T-helper 1 cell (primary cell): ENCODE data around the gene ADD1.

Experiments used
- DNase-seq, 5 donors: peaks; one replicate each; pipeline ENCODE4 v3.0.0-alpha.2; 2012 to 2020

The ADD1 gene

GRCh38 chr4:2861631-2862436 is 18.2 kb downstream of the ADD1 start:
- no peak for DNase-seq

DNA sequence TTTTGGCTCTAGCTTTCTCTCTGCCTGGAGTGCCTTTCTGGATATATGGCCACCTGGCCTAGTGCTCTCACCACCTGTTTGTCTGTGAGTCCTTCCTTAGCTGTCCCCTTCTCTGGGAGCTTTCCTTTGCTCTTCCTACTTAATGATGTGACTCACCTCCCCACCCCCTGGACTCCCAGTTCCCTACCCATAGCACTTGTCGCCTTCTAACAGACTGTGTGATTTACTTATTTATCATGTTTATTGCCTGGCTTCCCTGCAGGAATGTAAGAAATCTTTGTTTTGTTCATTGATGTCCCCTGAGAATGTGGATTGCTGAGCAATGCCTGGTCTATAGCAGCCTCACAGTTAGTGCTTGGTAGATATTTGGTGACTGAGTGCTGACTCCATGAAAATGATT is 18.9 kb downstream of the ADD1 start:
- no peak for DNase-seq

DNA sequence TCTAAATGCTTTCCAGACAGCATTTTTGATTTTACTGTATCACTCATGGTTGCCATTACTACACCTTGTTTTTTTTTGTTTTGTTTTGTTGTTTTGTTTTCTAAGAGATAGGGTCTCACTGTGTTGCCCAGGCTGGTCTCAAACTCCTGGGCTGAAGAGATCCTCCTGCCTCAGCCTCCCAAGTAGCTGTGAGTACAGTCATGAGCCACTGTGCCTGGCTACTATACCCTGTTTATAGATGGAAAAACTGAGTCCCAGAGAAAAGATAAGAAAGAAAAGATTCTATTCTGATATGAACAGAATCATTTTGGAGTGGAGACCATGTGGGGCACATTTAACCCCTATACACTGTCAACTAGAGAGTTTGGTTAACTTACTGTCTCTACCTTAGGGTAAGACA is 20.0 kb downstream of the ADD1 start:
- DNase-seq: no peak

DNA sequence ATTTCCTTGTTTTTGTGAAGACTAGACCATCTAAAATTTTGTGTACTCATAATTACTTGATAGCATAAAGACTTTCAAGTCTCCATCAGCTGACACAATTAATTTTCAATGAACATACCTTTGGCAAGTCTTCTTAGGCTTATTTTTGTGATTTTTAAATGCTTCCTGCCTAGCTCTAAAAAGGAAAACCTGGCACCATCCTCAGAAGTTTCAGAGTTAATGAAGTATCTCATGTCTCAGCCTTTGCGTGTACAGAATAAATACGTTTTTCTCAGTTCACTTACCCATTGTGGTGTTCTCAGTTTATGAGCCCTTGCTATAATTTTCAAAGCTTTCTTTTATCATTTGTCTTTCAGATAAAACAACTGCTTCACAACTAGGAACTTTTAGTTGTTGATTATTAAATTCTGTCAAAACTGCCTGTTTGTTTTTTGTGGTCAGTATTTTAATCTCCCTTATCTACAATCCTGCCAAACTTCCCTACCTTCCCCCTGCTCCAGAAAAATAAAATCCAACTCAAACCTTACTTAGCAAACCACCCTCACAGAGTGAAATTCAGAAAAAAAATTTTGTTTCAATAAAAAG is 21.6 kb downstream of the ADD1 start:
- DNase-seq: no peak

DNA sequence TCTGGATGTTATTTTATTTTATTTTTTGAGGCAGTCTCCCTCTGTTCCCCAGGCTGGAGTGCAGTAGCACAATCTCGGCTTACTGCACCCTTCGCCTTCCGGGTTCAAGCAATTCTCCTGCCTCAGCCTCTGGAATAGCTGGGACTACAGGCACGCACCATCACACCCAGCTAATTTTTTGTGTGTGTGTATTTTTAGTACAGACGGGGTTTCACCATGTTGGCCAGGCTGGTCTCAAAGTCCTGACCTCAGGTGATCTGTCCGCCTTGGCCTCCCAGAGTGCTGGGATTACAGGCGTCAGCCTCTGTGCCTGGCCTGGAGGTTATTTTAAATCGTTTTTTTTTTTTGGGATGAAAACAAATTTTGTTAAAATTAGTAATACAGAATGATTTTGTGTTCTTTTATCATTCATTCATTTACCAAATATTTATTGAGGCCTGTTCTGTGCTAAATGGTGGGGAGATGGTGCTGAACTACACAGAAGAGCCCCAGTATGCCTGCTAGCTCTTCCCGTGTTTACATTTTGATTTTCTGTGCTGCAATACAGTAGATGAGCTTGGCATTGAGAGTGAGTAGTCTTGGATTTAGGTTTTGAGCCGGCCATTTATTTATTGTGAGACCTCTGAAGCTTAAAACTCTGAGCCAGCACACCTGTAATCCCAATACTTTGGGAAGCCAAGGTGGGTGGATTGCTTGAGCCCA is 22.7 kb downstream of the ADD1 start:
- no peak for DNase-seq

- no peak for DNase-seq
Observed at GRCh38 chr4:2866891-2867290, 23.2 kb downstream of the ADD1 start.

DNA sequence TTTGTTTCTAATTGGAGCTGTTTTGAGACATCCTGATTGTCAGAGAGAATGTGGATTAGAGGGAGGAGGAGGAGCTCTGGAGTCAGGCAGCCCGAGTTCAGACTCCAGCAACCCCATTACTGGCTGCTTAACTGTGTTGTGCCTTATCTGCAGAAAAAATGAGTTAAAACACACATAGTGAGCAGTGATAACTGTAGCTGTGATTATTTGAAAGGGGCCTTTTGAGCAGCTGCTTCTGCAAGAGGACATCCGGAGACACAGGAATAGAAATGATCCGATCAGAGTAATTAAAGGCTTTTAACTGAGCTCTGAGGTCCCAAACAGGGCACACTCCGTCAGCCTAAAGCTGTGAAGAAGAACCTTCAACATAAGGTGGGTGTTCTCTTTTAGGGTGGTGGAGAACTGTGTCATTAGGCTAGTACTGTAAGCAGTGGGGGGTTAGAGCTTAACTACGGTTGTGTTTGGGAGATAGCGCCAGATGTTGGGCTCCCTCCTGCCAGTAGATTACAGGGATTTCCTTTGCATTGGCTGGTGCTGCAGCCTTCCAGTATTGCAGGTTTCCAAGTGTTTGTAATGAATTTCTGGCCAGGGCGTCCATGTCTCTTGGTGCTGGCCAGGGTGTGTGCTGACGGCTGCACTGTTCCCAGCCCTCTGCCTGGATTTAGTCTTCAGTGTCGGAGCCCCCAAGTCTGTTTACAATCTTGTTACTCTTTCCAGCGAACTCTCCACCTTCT is 24.3 kb downstream of the ADD1 start:
- DNase-seq: no peak

- DNase-seq: no peak
Observed at GRCh38 chr4:2868877-2869487, 25.3 kb downstream of the ADD1 start.

DNA sequence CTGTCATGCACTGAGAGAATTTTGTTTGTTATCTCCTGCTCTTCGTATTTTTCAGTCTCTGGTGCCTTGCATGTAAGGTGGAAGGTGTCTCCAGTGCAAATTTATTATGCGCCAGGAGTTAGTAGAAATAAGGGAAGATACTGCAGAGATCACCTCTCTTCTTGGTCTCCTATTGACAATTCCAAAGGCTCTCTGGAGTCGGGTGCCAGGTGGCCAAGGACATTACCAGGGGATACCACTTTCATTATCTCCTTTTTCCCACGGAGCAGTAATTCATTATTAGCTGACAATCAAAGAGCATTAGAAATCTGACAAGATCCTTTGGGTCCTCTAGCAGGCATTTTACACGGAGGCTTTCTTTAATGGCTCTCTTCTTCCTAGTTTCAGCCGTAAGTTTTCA is 26.0 kb downstream of the ADD1 start:
- DNase-seq: no peak

- no peak for DNase-seq
Observed at GRCh38 chr4:2870082-2870481, 26.4 kb downstream of the ADD1 start.

DNA sequence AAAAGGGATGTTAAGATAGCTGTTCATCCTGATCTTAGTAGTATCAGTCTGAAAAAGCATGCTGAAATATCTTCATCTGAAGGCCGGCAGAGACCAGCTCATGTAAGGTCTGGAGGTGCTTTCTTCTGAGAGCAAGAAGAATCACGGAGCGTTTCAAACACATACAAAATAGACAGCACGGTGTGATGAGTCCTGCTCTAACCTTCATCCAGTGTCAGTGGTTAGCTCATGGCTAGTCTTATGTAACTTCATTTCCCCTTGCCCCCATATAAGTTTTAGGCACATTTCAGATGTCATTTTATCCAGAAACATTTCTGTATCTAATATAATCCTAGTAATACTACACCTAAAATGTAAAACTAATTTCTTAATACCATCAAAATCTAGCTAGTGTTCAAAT is 27.8 kb downstream of the ADD1 start:
- DNase-seq: no peak

GRCh38 chr4:2871911-2872310 is 28.3 kb downstream of the ADD1 start:
- DNase-seq: peak in 1 of 5 donors; percentile 43

GRCh38 chr4:2873329-2873728 is 29.7 kb downstream of the ADD1 start:
- no peak for DNase-seq

DNA sequence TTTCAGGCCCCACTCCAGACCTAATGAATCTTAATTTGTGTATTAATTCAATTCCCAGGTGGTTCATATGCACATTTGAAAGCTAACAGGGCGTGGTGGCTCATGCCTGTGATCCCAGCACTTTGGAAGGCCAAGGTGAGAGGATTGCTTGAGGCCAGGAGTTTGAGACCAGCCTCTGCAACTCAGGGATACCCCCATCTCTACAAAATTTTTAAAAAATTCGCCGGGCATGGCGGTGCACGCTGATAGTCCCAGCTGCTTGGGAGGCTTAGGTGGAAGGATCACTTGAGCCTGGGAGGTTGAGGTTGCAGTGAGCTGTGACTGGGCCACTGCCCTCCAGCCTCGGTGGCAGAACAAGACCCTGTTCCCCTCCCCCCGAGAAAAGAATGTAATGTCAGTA is 31.2 kb downstream of the ADD1 start:
- DNase-seq: no peak

DNA sequence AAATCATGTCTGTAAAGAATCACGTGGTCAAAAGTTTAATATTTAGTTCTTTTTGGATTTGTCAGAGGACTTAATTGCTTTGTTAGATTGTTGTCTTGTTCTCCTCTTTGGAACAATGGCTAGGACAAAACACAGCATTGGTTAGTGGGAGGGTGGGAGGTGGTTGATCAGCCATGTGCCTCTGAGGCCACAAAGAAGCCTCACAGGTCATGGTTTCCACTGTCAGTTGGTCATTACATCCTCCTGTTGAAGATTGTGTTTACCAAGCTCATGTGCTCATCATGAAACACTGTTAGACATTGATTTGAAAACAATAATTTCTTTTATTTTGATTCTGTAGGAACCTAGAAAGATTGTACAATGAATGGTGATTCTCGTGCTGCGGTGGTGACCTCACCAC is 31.9 kb downstream of the ADD1 start:
- DNase-seq: no peak

- DNase-seq: no peak
Observed at GRCh38 chr4:2878346-2878745, 34.7 kb downstream of the ADD1 start.

- no peak for DNase-seq
Observed at GRCh38 chr4:2879026-2879425, 35.4 kb downstream of the ADD1 start.

DNA sequence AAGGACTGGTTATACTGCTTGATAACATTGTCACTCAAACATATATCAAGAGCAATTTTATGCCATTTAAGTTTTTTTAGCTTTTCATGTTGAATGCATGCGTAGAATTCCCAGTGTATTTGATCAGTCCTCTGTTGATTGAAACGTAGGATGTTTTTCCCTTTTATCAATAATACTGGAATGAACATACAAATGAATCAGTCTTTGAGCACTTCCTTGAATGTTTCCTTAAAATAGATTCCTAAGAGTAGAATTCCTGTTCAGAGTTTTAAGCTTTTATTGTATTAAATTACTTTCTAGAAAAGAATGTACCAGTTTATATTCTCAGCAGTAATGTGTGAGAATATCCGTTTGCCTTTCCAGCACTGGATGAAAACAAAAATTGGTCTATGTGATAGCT is 37.8 kb downstream of the ADD1 start:
- no peak for DNase-seq

DNA sequence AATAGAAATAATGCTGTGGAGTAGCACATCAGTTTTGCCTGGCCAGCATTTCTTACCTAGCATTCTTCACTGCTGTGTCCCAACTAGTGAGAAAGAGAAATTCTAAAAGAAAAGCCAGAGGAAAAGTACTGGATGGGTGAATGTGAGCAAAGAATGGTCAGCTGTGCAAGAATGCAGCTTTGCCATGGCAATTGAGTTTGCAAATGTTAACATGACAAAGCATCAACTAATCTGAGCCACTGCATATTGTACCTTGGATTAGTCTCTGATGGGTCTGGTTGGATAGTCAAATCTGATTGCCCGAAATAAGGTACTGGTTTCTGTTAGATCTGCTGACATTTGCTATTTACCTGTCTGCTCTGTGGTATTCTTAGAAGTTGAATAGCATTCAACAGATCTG is 38.7 kb downstream of the ADD1 start:
- no peak for DNase-seq

DNA sequence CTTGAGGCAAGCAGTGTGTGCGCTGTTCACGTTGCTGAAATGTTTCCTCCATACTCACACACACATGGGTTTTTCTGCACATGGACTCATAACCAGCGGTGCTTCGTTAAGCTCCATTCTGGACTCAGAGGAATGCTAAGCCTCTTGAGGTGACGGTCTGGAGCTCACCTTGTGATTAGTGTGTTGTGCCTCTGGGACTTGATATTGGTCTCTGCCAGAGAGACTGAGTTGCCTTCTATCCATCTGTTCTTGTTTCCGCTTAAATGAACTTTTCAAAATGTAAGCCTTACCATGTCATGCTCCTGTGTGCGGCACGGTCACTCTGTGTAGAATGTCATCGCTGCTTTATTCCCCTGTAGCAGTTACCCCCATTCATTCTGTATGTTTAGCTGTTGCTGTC is 42.5 kb downstream of the ADD1 start:
- DNase-seq: no peak

DNA sequence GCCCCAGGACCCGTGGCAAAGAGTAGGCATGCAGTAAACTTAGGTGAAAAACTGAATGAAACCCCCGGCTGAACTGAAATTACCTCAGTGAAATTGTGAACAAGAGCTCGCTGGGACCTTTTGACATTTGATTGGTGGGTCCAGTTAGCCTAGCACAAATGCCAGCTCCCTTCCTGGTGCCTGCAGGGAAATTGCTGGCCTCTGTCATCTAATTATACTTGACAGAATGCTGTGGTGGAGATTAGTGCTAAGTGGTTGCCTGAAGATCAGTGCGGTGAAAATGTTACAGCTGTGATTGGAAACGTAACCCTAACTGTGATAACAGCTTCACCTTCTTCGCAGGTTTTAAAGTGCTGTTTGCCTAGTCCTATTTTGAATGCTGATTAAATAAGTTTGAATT is 43.0 kb downstream of the ADD1 start:
- DNase-seq: no peak

DNA sequence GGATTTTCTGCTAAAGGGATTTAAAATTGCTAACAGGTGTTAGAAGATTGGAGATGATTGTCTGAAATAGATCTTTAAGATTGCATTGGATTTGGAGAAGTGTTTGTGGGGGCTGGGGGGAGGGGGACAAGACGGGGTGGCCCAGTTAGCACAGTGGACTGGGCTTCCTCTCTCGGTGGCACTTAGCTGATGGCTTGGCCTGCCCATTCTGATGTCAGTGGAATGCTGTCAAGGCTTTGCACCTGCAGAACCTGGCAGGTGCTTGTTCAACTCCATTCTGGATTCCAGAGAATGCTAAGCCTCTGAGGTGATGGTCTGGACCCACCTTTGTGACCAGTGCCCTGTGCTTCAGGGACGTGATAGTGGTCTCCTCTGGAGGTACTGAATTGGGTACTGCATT is 43.7 kb downstream of the ADD1 start:
- DNase-seq: no peak

- no peak for DNase-seq
Observed at GRCh38 chr4:2888886-2889285, 45.2 kb downstream of the ADD1 start.
